GM03348 (cell line): ENCODE measurements around the gene DNAH9.
A peak's percentile ranks its signal among the peaks of the same experiment; 100 is the strongest.

Experiments used
- DNase-seq: peaks from one replicate; pipeline ENCODE4 v3.0.0; 2012; ENCODE audit warnings: low spot score

DNAH9 gene, protein sequence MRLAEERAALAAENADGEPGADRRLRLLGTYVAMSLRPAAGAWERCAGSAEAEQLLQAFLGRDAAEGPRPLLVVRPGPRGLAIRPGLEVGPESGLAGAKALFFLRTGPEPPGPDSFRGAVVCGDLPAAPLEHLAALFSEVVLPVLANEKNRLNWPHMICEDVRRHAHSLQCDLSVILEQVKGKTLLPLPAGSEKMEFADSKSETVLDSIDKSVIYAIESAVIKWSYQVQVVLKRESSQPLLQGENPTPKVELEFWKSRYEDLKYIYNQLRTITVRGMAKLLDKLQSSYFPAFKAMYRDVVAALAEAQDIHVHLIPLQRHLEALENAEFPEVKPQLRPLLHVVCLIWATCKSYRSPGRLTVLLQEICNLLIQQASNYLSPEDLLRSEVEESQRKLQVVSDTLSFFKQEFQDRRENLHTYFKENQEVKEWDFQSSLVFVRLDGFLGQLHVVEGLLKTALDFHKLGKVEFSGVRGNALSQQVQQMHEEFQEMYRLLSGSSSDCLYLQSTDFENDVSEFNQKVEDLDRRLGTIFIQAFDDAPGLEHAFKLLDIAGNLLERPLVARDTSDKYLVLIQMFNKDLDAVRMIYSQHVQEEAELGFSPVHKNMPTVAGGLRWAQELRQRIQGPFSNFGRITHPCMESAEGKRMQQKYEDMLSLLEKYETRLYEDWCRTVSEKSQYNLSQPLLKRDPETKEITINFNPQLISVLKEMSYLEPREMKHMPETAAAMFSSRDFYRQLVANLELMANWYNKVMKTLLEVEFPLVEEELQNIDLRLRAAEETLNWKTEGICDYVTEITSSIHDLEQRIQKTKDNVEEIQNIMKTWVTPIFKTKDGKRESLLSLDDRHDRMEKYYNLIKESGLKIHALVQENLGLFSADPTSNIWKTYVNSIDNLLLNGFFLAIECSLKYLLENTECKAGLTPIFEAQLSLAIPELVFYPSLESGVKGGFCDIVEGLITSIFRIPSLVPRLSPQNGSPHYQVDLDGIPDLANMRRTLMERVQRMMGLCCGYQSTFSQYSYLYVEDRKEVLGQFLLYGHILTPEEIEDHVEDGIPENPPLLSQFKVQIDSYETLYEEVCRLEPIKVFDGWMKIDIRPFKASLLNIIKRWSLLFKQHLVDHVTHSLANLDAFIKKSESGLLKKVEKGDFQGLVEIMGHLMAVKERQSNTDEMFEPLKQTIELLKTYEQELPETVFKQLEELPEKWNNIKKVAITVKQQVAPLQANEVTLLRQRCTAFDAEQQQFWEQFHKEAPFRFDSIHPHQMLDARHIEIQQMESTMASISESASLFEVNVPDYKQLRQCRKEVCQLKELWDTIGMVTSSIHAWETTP (N-terminal part only)

DNA sequence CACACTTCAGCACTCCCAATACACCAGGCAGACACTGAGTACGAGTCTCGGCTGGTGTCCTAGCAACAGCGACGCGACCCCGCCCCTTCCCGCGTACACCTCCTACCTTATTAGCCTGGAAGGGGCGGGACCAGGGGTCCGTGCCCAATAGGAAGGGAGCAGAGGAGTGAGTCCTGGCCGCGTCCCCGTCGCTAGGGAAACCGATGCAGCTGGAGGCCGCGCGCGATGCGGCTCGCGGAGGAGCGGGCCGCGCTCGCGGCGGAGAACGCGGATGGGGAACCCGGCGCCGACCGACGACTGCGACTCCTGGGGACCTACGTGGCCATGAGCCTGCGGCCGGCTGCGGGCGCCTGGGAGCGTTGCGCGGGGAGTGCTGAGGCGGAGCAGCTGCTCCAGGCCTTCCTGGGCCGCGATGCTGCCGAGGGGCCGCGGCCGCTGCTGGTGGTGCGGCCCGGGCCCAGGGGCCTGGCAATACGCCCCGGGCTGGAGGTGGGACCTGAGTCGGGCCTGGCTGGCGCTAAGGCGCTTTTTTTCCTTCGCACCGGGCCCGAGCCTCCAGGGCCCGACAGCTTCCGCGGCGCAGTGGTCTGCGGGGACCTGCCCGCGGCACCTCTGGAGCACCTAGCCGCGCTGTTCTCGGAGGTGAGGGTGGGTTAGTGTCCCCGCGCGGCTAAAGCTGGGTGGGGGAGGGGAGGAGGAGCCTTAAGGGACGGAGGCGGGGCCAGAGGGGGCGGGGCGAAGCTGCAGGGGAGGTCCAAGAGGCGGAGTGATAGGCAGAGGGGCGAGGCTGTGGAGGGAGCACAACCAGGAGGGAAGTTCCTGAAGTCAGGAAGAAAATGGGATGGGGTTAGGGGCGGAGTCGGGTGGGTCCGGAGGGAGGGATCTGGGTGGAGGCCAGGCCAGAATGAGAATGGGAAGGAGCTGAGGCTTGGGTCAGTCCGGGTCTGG lies at the start of gene DNAH9:
Gene DNAH9, plus strand, starts transcription at position 197 of the 948 bp plus-strand sequence. Its CDS starts 29 bp downstream, at position 226.
- DNase-seq, result peak; percentile 45

DNA sequence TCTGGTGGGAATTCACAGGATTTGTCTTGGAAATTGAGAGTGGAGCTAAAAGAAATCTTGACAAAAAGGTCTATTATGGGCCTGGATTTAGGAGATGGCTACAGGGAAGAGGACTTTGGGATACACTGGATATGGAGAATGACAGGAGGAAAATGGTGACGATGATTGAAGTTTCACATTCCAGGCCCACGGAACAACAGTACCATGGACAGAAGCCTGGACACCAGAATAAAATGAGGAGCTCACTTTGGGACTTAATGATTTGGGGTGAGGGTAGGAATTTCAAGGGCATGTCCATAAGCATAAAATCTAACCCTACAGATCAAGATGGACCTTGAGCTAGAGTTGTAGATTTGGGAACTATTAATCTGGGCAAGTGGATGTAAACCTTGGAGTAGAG lies 47.8 kb upstream of the DNAH9 start:
- no peak for DNase-seq

DNA sequence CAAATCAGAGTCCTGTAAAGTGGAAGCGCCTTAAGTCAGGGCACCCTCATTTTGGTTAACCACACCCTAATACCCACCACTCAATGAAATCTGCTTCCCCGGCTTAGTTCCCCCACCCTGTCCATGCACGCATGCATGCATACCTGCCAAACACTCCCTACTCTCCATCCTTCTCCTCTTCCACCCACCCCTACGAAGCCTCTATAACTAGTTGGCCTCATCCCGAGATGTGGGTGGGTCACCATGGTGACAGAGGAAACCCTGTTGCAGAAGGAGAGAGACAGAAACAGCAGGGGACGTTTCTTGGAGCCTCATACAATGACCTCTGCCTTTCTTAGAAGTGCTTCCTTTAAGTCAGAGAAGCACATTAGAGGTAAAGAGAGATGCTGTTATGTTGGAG lies 46.8 kb upstream of the DNAH9 start:
- no peak for DNase-seq

DNA sequence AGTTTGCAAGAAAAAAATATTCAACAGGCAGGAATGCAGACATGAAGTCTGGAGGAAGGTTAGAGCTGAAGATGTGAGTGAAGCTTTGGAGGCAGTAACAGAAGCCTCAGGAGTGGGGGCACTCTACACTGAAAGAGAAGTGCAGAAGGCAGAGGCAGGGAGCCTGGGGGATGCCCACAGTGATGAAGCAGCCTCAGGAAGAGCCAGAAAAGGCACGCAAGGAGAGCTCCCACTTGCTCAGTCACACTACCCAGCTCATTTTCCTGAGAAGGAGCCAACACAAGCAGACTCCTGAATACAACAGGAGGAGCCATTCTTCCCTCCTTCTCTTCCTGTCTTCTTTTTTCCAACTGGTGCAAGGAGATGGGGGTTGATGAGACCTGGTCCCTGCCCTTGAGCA lies 45.1 kb upstream of the DNAH9 start:
- DNase-seq, result no peak

DNA sequence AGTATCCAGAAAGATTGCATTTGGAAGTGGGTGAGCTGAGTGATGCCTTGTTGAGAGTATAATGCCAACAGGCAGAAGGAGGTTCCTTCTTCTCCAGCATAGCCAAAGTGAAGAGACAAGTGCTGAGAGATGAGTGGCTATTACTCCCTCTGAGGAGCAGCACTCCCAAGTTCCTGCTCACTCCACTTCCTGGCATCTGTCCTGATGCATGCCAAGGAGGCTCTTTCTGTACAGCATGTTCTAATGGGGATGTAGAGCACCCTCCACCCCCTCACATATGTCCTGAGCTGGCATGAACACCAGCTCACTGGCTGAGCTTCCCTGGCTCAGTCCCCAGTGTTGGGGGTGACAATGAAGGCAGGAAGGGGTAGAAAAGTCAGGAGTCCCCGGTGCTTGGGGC lies 44.2 kb upstream of the DNAH9 start:
- DNase-seq, result no peak

DNA sequence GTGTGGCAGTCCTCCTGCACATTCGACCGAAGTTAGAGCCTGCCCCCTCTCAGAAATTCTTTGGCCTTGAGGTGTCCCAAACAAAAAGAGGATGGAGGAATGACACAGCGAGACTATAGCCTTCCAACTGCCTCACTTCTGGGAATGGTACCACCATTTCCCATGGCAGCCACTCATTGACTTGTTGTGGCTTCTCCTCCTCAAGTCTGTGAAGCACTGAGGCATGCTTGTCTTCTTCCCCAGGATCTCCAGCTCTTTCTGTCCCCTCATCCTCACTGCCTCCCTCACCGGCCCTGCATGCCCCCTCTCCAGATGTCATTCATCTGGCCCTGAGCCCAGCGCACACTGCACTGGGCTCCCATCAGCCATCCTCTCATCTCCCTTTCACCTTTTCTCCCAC lies 43.7 kb upstream of the DNAH9 start:
- DNase-seq, result no peak

DNA sequence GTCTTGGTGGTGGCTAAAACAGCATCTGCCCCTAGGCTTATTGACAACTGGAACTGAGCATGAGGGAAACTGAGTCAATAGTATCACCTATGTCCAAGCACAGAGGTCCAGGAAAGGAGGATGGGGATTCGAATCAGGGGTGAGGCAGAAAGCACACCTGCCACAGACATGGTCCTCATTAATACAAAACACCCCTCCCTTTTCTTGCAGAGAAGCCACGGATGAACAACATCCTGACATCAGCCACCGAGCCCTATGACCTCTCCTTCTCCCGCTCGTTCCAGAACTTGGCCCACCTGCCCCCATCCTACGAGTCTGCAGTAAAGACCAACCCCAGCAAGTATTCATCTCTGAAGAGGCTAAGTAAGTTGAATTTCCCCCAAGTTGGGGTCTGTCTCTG lies 42.7 kb upstream of the DNAH9 start:
- no peak for DNase-seq

DNA sequence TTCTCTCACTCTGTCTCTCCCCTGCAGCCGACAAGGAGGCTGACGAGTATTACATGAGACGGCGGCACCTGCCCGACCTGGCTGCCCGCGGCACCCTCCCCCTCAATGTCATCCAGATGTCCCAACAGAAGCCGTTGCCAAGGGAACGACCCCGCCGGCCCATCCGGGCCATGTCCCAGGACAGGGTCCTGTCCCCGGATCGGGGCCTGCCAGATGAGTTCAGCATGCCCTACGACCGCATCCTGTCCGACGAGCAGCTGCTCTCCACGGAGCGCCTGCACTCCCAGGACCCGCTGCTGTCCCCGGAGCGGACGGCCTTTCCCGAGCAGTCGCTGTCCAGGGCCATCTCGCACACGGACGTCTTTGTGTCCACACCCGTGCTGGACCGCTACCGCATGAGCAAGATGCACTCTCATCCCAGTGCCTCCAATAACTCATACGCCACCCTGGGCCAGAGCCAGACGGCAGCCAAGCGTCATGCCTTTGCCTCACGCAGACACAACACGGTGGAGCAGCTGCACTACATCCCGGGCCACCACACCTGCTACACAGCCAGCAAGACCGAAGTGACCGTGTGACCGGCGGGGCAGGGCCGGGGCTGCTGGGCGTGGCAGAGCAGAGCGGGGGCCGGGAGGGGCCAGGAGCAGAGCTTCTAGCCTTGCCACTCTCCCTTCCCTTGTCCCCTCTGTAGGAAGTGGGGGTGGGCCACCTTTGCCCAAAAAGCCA lies 40.4 kb upstream of the DNAH9 start:
- no peak for DNase-seq

DNA sequence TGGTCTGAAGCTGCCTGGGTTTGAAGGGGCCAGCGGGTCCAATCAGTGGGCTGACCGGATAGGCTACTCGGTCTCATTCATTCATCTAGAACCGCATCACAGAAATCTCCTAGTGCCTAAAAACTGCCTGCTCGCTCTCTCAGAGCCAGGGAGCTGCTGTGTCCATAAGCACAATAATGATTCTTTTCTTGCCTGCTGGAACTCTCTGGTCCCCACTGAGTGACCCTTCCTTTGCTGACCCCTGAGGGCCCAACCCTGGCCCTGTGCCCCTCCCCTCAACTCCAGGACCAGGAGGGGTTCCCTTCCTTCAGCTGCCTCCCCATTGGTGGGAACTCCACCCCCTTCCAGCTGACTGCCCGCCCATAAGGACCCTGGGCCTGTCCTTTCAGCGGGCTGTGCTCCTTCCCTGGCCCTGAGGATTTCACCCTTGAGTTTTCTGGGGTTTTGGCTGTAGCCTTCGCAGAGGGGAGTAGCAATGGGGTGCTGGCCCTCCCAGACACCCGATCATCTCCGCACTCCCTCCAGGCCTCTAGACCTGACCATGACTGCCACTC lies 39.5 kb upstream of the DNAH9 start:
- DNase-seq, result no peak

DNA sequence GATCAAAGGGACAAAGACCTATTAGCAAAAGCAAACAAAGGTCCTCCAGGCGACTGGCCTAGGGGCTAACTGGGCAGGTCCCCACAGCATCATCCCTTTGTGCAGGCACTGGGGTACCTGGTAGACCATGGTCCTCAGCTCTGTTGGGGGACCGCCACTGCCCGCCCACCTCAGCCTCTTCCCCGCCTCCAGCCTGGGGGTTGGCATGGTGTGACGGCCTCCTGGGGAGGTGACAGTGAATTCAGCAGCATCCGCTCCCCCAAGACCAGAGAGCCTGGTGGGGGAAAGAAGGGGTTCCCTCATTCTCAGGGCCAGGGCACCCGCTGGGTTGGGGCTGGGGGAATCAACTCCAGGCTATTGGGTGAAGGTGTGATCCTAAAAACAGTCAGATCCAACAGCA lies 38.7 kb upstream of the DNAH9 start:
- DNase-seq, result no peak

DNA sequence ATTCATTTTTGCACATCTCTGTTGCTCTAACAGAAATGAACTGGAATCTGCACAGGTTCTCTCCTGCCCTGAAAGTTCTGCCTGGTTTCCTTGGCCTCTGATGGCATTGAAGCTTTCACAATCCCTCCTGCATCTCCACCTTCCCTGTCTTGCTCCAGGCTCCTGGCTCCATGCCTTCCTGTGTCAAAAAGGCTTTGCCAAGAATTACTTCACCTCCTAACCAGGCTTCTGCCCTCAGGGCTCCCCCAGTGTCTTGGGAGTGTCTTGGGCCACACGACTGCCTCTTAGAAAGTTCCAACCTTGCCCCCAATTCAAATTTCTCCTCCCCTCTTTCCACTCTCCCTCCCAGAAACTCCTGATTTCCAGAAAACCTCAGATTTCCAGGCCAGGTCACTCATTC lies 37.0 kb upstream of the DNAH9 start:
- no peak for DNase-seq

DNA sequence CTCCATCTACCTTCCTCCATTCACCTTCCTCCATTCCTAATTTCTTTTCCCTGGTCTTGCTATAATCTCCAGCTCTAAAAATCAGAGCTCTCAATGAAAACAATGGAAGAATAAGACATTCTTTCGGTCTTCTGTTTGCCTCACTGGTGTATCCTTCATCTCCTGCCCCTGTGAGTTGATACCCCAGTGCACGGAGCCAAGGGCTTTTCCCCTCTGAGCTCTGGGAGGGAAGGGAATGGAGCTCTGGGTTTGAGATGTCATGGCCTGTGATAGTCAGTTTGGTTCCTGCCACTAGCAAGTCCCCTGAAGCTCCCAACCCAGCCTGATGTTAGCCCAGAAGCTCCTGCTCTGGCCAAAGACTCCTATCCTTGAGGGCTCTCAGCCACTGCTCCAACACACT lies 36.6 kb upstream of the DNAH9 start:
- DNase-seq, result no peak

DNA sequence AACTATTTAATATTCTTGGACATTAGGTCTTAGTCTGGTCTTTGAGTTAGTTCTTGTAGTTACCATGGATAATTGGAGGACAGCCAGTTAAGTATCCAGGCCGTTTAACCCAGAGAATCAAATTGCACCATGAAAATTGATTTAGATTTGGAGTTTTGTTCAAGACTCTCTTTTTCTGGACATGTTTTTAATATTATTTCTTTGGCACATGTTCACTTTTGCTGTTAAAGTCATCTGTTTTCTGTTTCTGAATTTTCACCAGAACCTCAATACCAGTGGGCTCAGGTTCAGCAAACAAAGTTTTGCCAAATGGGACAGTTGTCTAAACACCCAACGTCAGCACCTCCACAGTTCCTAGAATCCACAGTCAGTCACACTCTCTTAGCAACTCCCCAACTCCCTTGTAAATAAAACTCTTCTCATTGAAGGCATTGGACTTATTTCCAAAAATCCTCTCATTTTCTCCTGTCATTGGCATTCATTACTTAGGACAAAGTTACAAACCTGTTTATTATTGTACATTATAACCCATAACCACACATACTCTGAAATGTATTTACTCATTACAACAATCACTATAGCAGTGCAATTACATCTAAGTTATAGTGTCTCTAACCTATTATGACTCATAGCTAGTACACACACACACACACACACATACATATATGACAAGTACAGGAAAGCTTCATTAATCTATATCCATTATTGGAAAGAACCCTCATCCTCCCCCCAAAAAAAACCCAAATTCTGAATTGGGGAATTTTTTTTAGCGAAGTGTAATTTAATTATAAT lies 33.5 kb upstream of the DNAH9 start:
- DNase-seq, result no peak

DNA sequence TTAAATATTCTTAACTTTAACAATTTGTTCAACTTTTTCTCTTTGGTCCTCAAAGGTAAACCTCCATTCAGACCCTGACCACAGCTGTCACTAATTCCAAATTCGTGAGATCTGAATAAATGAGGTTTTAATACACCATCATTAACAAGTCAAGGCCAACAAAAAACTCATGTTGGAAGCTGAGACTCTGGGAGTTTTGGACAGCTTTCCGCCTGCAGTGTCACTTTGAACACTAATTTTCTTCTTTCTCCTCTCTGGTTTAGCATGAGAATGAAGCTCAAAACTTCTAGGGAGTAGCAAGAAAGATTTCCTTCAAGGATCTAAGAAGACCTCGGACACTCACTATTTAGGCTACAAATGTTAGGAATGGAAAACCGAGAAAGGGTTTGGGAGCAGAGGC lies 32.7 kb upstream of the DNAH9 start:
- no peak for DNase-seq

DNA sequence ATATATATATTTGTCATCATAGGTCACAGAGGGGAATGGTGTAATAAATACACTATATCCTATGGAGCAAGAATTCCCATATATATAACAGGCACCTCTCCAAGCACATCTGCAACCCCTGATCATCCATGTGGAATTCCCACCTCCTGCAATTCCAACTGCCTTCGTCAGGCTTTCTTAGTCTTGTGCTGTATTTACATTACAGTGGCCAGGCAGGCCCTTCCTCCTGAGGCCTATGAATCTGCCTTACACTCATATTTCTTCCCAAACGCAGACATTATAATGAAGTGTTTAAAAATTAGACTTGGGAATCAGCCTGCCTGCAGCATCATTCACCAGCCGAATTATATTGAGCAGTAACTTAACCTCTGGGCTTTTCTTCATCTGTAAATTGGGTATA lies 19.3 kb upstream of the DNAH9 start:
- DNase-seq, result no peak

DNA sequence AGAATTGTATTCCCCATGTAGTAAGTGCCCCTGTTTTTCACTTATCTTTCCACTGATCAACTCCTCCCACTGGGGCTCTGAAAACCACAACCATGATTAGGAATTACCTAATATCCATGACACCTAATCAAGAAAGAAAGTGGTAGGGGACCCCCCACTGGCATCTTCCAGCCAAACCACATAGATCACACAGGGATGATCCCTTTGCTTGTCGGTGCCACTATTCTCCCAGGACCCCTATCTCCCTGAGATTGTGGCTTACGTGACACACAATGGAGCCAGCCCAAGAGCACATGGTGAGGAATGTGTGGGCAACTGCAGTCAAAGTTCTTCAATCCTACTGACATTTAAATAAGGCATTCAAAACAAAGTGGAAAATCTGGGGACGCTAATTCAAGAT lies 17.6 kb upstream of the DNAH9 start:
- no peak for DNase-seq

DNA sequence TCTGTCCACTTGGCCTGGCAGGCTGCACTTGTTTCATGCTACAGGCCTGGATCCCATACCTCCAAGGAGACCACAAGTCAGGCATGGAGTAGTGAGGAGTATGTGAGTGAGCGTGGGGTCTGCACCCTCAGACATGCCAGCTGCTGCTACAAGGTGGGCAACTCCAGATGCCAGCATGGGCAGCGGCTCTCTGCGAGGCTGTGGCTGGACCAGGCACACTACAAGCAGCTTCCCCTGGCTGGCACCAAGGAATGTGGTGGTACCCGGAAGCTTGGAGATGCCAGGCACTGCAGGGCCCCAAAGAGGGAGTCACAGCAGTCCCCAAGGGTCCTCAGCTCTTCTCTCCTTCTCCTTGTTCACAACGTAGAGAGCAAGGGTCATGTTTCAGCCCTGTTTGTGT lies 16.1 kb upstream of the DNAH9 start:
- no peak for DNase-seq

DNA sequence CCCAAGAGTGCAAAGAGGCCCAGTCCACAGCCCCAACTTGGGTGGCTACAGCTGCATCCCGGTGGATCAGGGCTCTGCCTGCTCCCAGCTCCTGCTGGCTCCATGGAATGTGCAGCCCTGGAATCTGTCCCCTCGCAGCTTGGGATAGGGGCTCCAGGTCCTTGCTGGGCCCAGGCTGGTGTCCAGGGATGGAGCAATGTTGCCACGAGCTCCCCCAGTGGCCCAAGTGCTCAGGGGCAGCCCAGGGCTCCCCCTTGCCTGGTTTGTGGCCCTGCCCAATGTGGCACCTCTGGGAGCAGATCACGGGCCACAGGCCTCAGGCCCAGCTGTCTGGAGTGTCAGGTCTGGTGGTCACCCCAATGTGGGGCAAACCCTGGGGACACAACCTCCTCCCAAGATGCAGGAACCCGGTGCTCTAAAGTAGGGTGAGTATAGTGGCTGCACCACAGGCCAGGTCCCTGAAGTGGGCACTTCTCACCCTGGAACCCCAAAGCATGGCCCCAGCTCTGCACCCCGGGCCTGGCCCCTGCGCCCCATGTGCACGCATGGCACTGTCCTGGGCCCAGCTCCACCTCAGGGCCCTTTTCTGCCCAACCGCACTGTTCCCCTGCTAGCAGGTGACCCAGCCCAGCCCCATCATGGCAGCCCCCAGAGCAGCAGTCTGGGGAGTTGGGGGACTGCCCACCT lies 14.8 kb upstream of the DNAH9 start:
- DNase-seq, result no peak

DNA sequence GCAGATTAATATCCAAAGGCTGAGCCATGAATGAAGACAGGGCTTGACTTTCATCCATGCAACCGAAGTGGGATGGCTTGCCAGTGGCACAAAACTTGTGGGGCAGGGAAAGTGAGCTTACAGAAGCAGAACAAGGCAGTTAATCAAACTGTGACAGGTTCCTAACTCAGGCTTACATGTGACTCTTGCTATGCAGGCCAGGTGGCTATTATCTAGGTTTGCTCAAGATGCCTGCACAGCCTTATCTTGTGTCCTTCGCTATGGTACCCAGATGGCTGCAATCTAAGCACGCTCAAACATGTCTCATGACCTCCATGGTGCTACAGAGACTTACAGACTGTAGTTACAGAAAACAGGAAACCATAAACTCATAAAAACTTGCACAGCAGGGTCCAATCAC lies 8.6 kb upstream of the DNAH9 start:
- DNase-seq, result no peak
